ENCODE results near the gene WBP1L. TPM values are rescaled to one million over a fixed set of nuclear protein-coding genes. Genes with fewer than 3 reads are reported as not detected.

The WBP1L gene
- total and polyA plus RNA-seq, 4 experiments from 2014 or later: 25.7 to 41.1 (median 36.8) TPM

- ChIA-PET CTCF (ENCODE audit: partially characterized antibody) (no interaction called here), POLR2A (ENCODE audit: partially characterized antibody) (no interaction called here)
- peaks cover 37% of the 10 kb centered on the region for H3K36me3 ChIP-seq (ENCODE audit: insufficient read depth, low read length)
- Mint-ChIP-seq H3K36me3 (peaks cover 32 to 53% of the 10 kb centered on the region in 2 donors), H3K27ac (peak overlapping the region in 3 of 7 donors; percentile 7 to 51 (median 32)), H3K9me3 (no peaks in the 10 kb centered on the region), H3K4me1 (peaks cover 6 to 15% (median 10%) of the 10 kb centered on the region in 4 donors), H3K4me3 (no peak overlapping the region), H3K27me3 (no peaks in the 10 kb centered on the region)
- intact Hi-C loops (cut with micrococcal nuclease): no loop called here
- H3K27me3 ChIP-seq (ENCODE audit: insufficient read depth, low read length): no peaks in the 10 kb centered on the region
- no peak overlapping the region for H3K27ac ChIP-seq (ENCODE audit: low read depth, low read length)
- H3K9me3 ChIP-seq (ENCODE audit: control insufficient read depth in 1 of 2, low read length in 2 of 2): no peaks in the 10 kb centered on the region
- H3K4me3 ChIP-seq (ENCODE audit: low read length in 2 of 2): no peak overlapping the region
- H3K4me1 ChIP-seq (ENCODE audit: insufficient read depth, low read length): no peaks in the 10 kb centered on the region
- no peak for DNase-seq
Measured at GRCh38 chr10:102808380-102808779, 64.6 kb downstream of the WBP1L start.

GRCh38 chr10:102811346-102811745 lies 67.6 kb downstream of the WBP1L start:
- peaks cover 1 to 10% (median 2%) of the 10 kb centered on the region in 4 donors for H3K4me1 Mint-ChIP-seq
- H3K4me3 Mint-ChIP-seq: no peak overlapping the region
- no peak for DNase-seq
- H3K9me3 Mint-ChIP-seq: no peaks in the 10 kb centered on the region
- Histone ChIP-seq H3K4me1 (ENCODE audit: insufficient read depth, low read length) (no peaks in the 10 kb centered on the region), H3K27me3 (ENCODE audit: insufficient read depth, low read length) (no peaks in the 10 kb centered on the region), H3K27ac (ENCODE audit: low read depth, low read length) (no peak overlapping the region), H3K4me3 (ENCODE audit: low read length in 2 of 2) (no peak overlapping the region), H3K9me3 (ENCODE audit: control insufficient read depth in 1 of 2, low read length in 2 of 2) (no peaks in the 10 kb centered on the region), H3K36me3 (ENCODE audit: insufficient read depth, low read length) (peaks cover 46% of the 10 kb centered on the region)
- intact Hi-C loops (cut with micrococcal nuclease): no loop called here
- peak overlapping the region in 1 of 7 donors; percentile 30 for H3K27ac Mint-ChIP-seq
- POLR2A ChIA-PET (ENCODE audit: partially characterized antibody): no interaction called here
- H3K36me3 Mint-ChIP-seq: peaks cover 38 to 55% of the 10 kb centered on the region in 2 donors
- CTCF ChIA-PET (ENCODE audit: partially characterized antibody): no interaction called here
- H3K27me3 Mint-ChIP-seq: no peaks in the 10 kb centered on the region

GRCh38 chr10:102812231-102812876 lies 68.6 kb downstream of the WBP1L start:
- peaks cover 46% of the 10 kb centered on the region for H3K36me3 ChIP-seq (ENCODE audit: insufficient read depth, low read length)
- Mint-ChIP-seq H3K9me3 (no peaks in the 10 kb centered on the region), H3K4me1 (peaks cover 0 to 10% (median 2%) of the 10 kb centered on the region in 4 donors), H3K36me3 (peaks cover 38 to 51% of the 10 kb centered on the region in 2 donors), H3K27me3 (no peaks in the 10 kb centered on the region), H3K4me3 (no peak overlapping the region), H3K27ac (peak overlapping the region in 5 of 7 donors; percentile 13 to 88 (median 22))
- intact Hi-C loops (cut with micrococcal nuclease): no loop called here
- ChIA-PET CTCF (ENCODE audit: partially characterized antibody) (interaction anchor here (1.0 kb wide), 1 partner anchor 432 kb away, joined by 3 read pairs; no protein-coding TSS in a partner anchor), POLR2A (ENCODE audit: partially characterized antibody) (no interaction called here)
- H3K4me1 ChIP-seq (ENCODE audit: insufficient read depth, low read length): no peaks in the 10 kb centered on the region
- no peak overlapping the region for H3K27ac ChIP-seq (ENCODE audit: low read depth, low read length)
- no peaks in the 10 kb centered on the region for H3K9me3 ChIP-seq (ENCODE audit: control insufficient read depth in 1 of 2, low read length in 2 of 2)
- H3K4me3 ChIP-seq (ENCODE audit: low read length in 2 of 2): no peak overlapping the region
- no peaks in the 10 kb centered on the region for H3K27me3 ChIP-seq (ENCODE audit: insufficient read depth, low read length)
- no peak for DNase-seq

- ChIA-PET CTCF (ENCODE audit: partially characterized antibody) (interaction anchor here (1.0 kb wide), 1 partner anchor 431 kb away, joined by 3 read pairs; no protein-coding TSS in a partner anchor), POLR2A (ENCODE audit: partially characterized antibody) (no interaction called here)
- H3K9me3 Mint-ChIP-seq: no peaks in the 10 kb centered on the region
- Histone ChIP-seq H3K9me3 (ENCODE audit: control insufficient read depth in 1 of 2, low read length in 2 of 2) (no peaks in the 10 kb centered on the region), H3K4me3 (ENCODE audit: low read length in 2 of 2) (no peak overlapping the region), H3K27ac (ENCODE audit: low read depth, low read length) (no peak overlapping the region), H3K36me3 (ENCODE audit: insufficient read depth, low read length) (peaks cover 46% of the 10 kb centered on the region), H3K27me3 (ENCODE audit: insufficient read depth, low read length) (no peaks in the 10 kb centered on the region), H3K4me1 (ENCODE audit: insufficient read depth, low read length) (no peaks in the 10 kb centered on the region)
- no peak for DNase-seq
- no peaks in the 10 kb centered on the region for H3K27me3 Mint-ChIP-seq
- intact Hi-C loops (cut with micrococcal nuclease): no loop called here
- H3K36me3 Mint-ChIP-seq: peaks cover 38 to 51% of the 10 kb centered on the region in 2 donors
- no peak overlapping the region for H3K27ac Mint-ChIP-seq
- H3K4me1 Mint-ChIP-seq: peaks cover 0 to 10% (median 2%) of the 10 kb centered on the region in 4 donors
- H3K4me3 Mint-ChIP-seq: no peak overlapping the region
Measured at GRCh38 chr10:102813017-102813541, 69.3 kb downstream of the WBP1L start.

- no peak for DNase-seq
- Mint-ChIP-seq H3K27ac (no peak overlapping the region), H3K36me3 (peaks cover 31 to 45% of the 10 kb centered on the region in 2 donors), H3K9me3 (no peaks in the 10 kb centered on the region), H3K4me3 (no peak overlapping the region), H3K27me3 (no peaks in the 10 kb centered on the region), H3K4me1 (peaks cover 0 to 10% (median 0%) of the 10 kb centered on the region in 4 donors)
- CTCF ChIA-PET (ENCODE audit: partially characterized antibody): interaction anchor here (0.6 kb wide), 1 partner anchor 12 kb away, joined by 5 read pairs; no protein-coding TSS in a partner anchor
- H3K9me3 ChIP-seq (ENCODE audit: control insufficient read depth in 1 of 2, low read length in 2 of 2): no peaks in the 10 kb centered on the region
- intact Hi-C loops (cut with micrococcal nuclease): no loop called here
- H3K4me1 ChIP-seq (ENCODE audit: insufficient read depth, low read length): no peaks in the 10 kb centered on the region
- H3K4me3 ChIP-seq (ENCODE audit: low read length in 2 of 2): no peak overlapping the region
- POLR2A ChIA-PET (ENCODE audit: partially characterized antibody): no interaction called here
- H3K36me3 ChIP-seq (ENCODE audit: insufficient read depth, low read length): peaks cover 46% of the 10 kb centered on the region
- no peaks in the 10 kb centered on the region for H3K27me3 ChIP-seq (ENCODE audit: insufficient read depth, low read length)
- no peak overlapping the region for H3K27ac ChIP-seq (ENCODE audit: low read depth, low read length)
Measured at GRCh38 chr10:102813734-102814452, 70.1 kb downstream of the WBP1L start.

- no peaks in the 10 kb centered on the region for H3K27me3 ChIP-seq (ENCODE audit: insufficient read depth, low read length)
- peaks cover 46% of the 10 kb centered on the region for H3K36me3 ChIP-seq (ENCODE audit: insufficient read depth, low read length)
- Mint-ChIP-seq H3K27me3 (no peaks in the 10 kb centered on the region), H3K27ac (peak overlapping the region in 1 of 7 donors; percentile 7), H3K4me1 (peaks cover 0 to 10% (median 0%) of the 10 kb centered on the region in 4 donors), H3K4me3 (no peak overlapping the region), H3K9me3 (no peaks in the 10 kb centered on the region), H3K36me3 (peaks cover 30 to 44% of the 10 kb centered on the region in 2 donors)
- intact Hi-C loops (cut with micrococcal nuclease): no loop called here
- no peaks in the 10 kb centered on the region for H3K9me3 ChIP-seq (ENCODE audit: control insufficient read depth in 1 of 2, low read length in 2 of 2)
- H3K4me3 ChIP-seq (ENCODE audit: low read length in 2 of 2): no peak overlapping the region
- no peaks in the 10 kb centered on the region for H3K4me1 ChIP-seq (ENCODE audit: insufficient read depth, low read length)
- no peak overlapping the region for H3K27ac ChIP-seq (ENCODE audit: low read depth, low read length)
- DNase-seq: no peak
- CTCF ChIA-PET (ENCODE audit: partially characterized antibody): interaction anchor here (0.6 kb wide), 1 partner anchor 11 kb away, joined by 5 read pairs; no protein-coding TSS in a partner anchor
- POLR2A ChIA-PET (ENCODE audit: partially characterized antibody): no interaction called here
Measured at GRCh38 chr10:102814453-102814871, 70.7 kb downstream of the WBP1L start.

Measured in CD4-positive, alpha-beta memory T cell (primary cell).